H1 (cell line): ENCODE results near the gene KCNH1. TPM values are rescaled to one million over a fixed set of nuclear protein-coding genes. Genes with fewer than 3 reads are reported as not detected.

ENCODE experiments used
- CTCF ChIA-PET: fragments of 300-600 bp; sonication (Branson Sonifier 250); formaldehyde crosslinking; loops from one replicate; lab custom pipeline; 2021; ENCODE audit not compliant: partially characterized antibody; lab: Charles Lee
- POLR2A ChIA-PET: fragments of 300-600 bp; sonication (Branson Sonifier 250); formaldehyde crosslinking; loops from one replicate; lab custom pipeline; 2021; ENCODE audit warnings: inconsistent platforms; ENCODE audit not compliant: partially characterized antibody; lab: Charles Lee
- DNase-seq, 2 experiments: peaks; one replicate each; pipeline versions ENCODE4 v3.0.0 to v3.0.0-alpha.2; 2010 to 2022; ENCODE audit warnings: low spot score in 2 of 2, low read depth in 1 of 2, mixed read lengths in 1 of 2
- FAIRE-seq: peaks from 2 replicates; lab custom pipeline; 2011; peaks lifted over from hg19 to GRCh38; lab: Jason Lieb, UNC
- H2AFZ ChIP-seq: 2 replicates; pipeline ENCODE4 v1.8.1; 2012; ENCODE audit warnings: low read length, inconsistent platforms
- H2AK5ac ChIP-seq: 2 replicates; pipeline ENCODE4 v1.6.1; 2013; ENCODE audit warnings: low read depth, low read length
- H2BK120ac ChIP-seq: replicated peaks from 2 replicates; pipeline ENCODE3; 2013; ENCODE audit warnings: low read depth, low read length, inconsistent platforms
- H2BK12ac ChIP-seq: 2 replicates; pipeline ENCODE4 v1.6.1; 2013; ENCODE audit warnings: low read depth, low read length
- H2BK15ac ChIP-seq: 2 replicates; pipeline ENCODE4 v1.6.1; 2013; ENCODE audit warnings: low read length
- H2BK20ac ChIP-seq: 2 replicates; pipeline ENCODE4 v1.6.1; 2013; ENCODE audit warnings: low read length
- H2BK5ac ChIP-seq: 2 replicates; pipeline ENCODE4 v1.6.1; 2013; ENCODE audit warnings: low read depth, low read length
- H3K14ac ChIP-seq: 2 replicates; pipeline ENCODE4 v1.6.1; 2013; ENCODE audit warnings: inconsistent platforms; ENCODE audit not compliant: insufficient read length
- H3K18ac ChIP-seq: 2 replicates; pipeline ENCODE4 v1.6.1; 2013; ENCODE audit warnings: low read length; ENCODE audit errors: extremely low read depth
- H3K23ac ChIP-seq: 2 replicates; pipeline ENCODE4 v1.6.1; 2013; ENCODE audit warnings: inconsistent platforms; ENCODE audit not compliant: insufficient read length
- H3K23me2 ChIP-seq: 2 replicates; pipeline ENCODE4 v1.6.1; 2013; ENCODE audit warnings: low read depth, low read length
- H3K27ac ChIP-seq: 2 replicates; pipeline ENCODE4 v1.6.1; 2011; ENCODE audit warnings: low read depth, low read length, inconsistent platforms
- H3K27me3 ChIP-seq, 4 experiments: replicated peaks in 1 of 4; 1 replicate in 1 of 4; 2 replicates in 3 of 4; pipeline versions ENCODE4 v1.6.1 to v1.8.1; 2011 to 2013; ENCODE audit warnings: low read length in 3 of 4, mild to moderate bottlenecking in 3 of 4, inconsistent platforms in 2 of 4, mixed read lengths in 2 of 4, moderate library complexity in 1 of 4; ENCODE audit not compliant: control insufficient read depth in 3 of 4, insufficient read depth in 3 of 4; ENCODE audit errors: extremely low read depth in 1 of 4
- H3K36me3 ChIP-seq, 4 experiments: 2 replicates each; pipeline versions ENCODE4 v1.6.1 to v1.8.1; 2011 to 2013; ENCODE audit warnings: mild to moderate bottlenecking in 4 of 4, low read length in 3 of 4, moderate library complexity in 2 of 4, control low read depth in 1 of 4, inconsistent platforms in 1 of 4; ENCODE audit not compliant: insufficient read depth in 4 of 4, control insufficient read depth in 2 of 4
- H3K4ac ChIP-seq: replicated peaks from 2 replicates; pipeline ENCODE3; 2013; ENCODE audit warnings: low read length, low read depth, mixed read lengths, inconsistent platforms; ENCODE audit not compliant: insufficient read length
- H3K4me1 ChIP-seq, 4 experiments: replicated peaks in 1 of 4; 1 replicate in 1 of 4; 2 replicates in 3 of 4; pipeline versions ENCODE4 v1.6.1 to v1.8.1; 2011 to 2013; ENCODE audit warnings: low read length in 3 of 4, inconsistent platforms in 2 of 4, mixed read lengths in 1 of 4; ENCODE audit not compliant: insufficient read depth in 4 of 4, control insufficient read depth in 3 of 4
- H3K4me2 ChIP-seq, 2 experiments: 2 replicates each; pipeline versions ENCODE4 v1.6.1 to v1.8.1; 2011 to 2013; ENCODE audit warnings: low read depth in 2 of 2, low read length in 2 of 2, control low read depth in 1 of 2, inconsistent platforms in 1 of 2, mild to moderate bottlenecking in 1 of 2; ENCODE audit not compliant: insufficient read depth in 1 of 2
- H3K4me3 ChIP-seq, 4 experiments: fragments of 200-600, 300-600 bp in 1 of 4; sonication (generic), shearing (Covaris generic), sonication (Bioruptor Twin) in 1 of 4; 2 replicates each; pipeline versions ENCODE4 v1.5.1 to v1.8.1; 2011 to 2016; ENCODE audit warnings: low read length in 4 of 4, low read depth in 3 of 4, control low read depth in 2 of 4, inconsistent platforms in 2 of 4, mild to moderate bottlenecking in 2 of 4, mixed read lengths in 1 of 4, moderate library complexity in 1 of 4; ENCODE audit not compliant: insufficient read depth in 2 of 4; ENCODE audit errors: extremely low read depth in 1 of 4
- H3K56ac ChIP-seq: replicated peaks from 2 replicates; pipeline ENCODE3; 2013; ENCODE audit warnings: low read depth, mild to moderate bottlenecking, mixed read lengths, low read length, inconsistent platforms; ENCODE audit not compliant: insufficient read length
- H3K79me1 ChIP-seq: 2 replicates; pipeline ENCODE4 v1.6.1; 2013; ENCODE audit warnings: low read depth, low read length, control low read depth
- H3K79me2 ChIP-seq, 2 experiments: 2 replicates each; pipeline versions ENCODE4 v1.6.1 to v1.8.1; 2012 to 2013; ENCODE audit warnings: low read length in 2 of 2, mild to moderate bottlenecking in 2 of 2, inconsistent platforms in 1 of 2; ENCODE audit not compliant: insufficient read depth in 2 of 2, control insufficient read depth in 1 of 2
- H3K9ac ChIP-seq, 4 experiments: replicated peaks in 1 of 4; 1 replicate in 1 of 4; 2 replicates in 3 of 4; pipeline versions ENCODE4 v1.6.1 to v1.8.1; 2011 to 2013; ENCODE audit warnings: low read depth in 3 of 4, low read length in 3 of 4, control low read depth in 2 of 4, mild to moderate bottlenecking in 2 of 4, moderate library complexity in 2 of 4, inconsistent platforms in 1 of 4; ENCODE audit errors: extremely low read depth in 1 of 4
- H3K9me3 ChIP-seq, 2 experiments: 2 replicates each; pipeline versions ENCODE4 v1.6.1 to v1.8.1; 2012 to 2013; ENCODE audit warnings: mild to moderate bottlenecking in 2 of 2, moderate library complexity in 2 of 2, control low read depth in 1 of 2, inconsistent platforms in 1 of 2, low read depth in 1 of 2, low read length in 1 of 2, mixed read lengths in 1 of 2; ENCODE audit not compliant: insufficient read depth in 2 of 2
- H4K20me1 ChIP-seq, 2 experiments: replicated peaks in 1 of 2; 2 replicates each; pipeline versions ENCODE3 to v1.8.1; 2011 to 2013; ENCODE audit warnings: inconsistent platforms in 2 of 2, low read length in 2 of 2, mild to moderate bottlenecking in 1 of 2; ENCODE audit not compliant: insufficient read depth in 2 of 2, control insufficient read depth in 1 of 2
- H4K5ac ChIP-seq: 2 replicates; pipeline ENCODE4 v1.6.1; 2013; ENCODE audit warnings: low read length, low read depth, mixed read lengths, inconsistent platforms; ENCODE audit not compliant: insufficient read length
- H4K8ac ChIP-seq: 2 replicates; pipeline ENCODE4 v1.8.0; 2013; ENCODE audit warnings: mild to moderate bottlenecking, moderate library complexity, low read length, inconsistent platforms; ENCODE audit not compliant: insufficient read depth; ENCODE audit errors: extremely low read depth
- H4K91ac ChIP-seq: replicated peaks from 2 replicates; pipeline ENCODE3; 2013; ENCODE audit warnings: low read length, mixed read lengths, inconsistent platforms; ENCODE audit not compliant: insufficient read length
- ASH2L ChIP-seq: fragments of 200-600, 300-600 bp; sonication (generic); IDR thresholded peaks from one replicate; pipeline ENCODE4 v1.7.1; 2017; ENCODE audit warnings: low read length
- ATF2 ChIP-seq: IDR thresholded peaks from 2 replicates; pipeline ENCODE4 v1.6.1; 2012; ENCODE audit warnings: low read length, inconsistent platforms
- GTF2F1 ChIP-seq: IDR thresholded peaks from 2 replicates; pipeline ENCODE4 v1.6.1; 2012; ENCODE audit warnings: low read depth, low read length, improper control_type of control experiment, borderline replicate concordance
- RFX5 ChIP-seq: IDR thresholded peaks from 2 replicates; pipeline ENCODE4 v1.6.1; 2011; ENCODE audit warnings: low read depth, low read length, improper control_type of control experiment, borderline replicate concordance
- SIN3A ChIP-seq, 2 experiments: IDR thresholded peaks in 1 of 2; conservative IDR thresholded peaks in 1 of 2; 2 replicates each; pipeline ENCODE4 v1.6.1; 2011 to 2012; ENCODE audit warnings: low read length in 2 of 2, improper control_type of control experiment in 1 of 2, low read depth in 1 of 2, mild to moderate bottlenecking in 1 of 2
- SIX5 ChIP-seq: IDR thresholded peaks from 2 replicates; pipeline ENCODE4 v1.6.1; 2011; ENCODE audit warnings: mild to moderate bottlenecking, low read depth, low read length
- TEAD4 ChIP-seq: IDR thresholded peaks from 2 replicates; pipeline ENCODE4 v1.6.1; 2012; ENCODE audit warnings: low read depth, low read length, inconsistent platforms, mixed read lengths
- YY1 ChIP-seq: IDR thresholded peaks from 2 replicates; pipeline ENCODE4 v1.6.1; 2011; ENCODE audit warnings: low read depth, mild to moderate bottlenecking, low read length
- WGBS, 2 experiments: shearing (Covaris generic) in 1 of 2; methylation state at CpG; one replicate each; pipeline versions ENCODE4 v1.1.6 to v1.1.7; 2013 to 2015; ENCODE audit warnings: low lambda C conversion rate in 2 of 2, mixed read lengths in 2 of 2, inconsistent platforms in 1 of 2, low coverage in 1 of 2, missing lambda C conversion rate in 1 of 2; ENCODE audit not compliant: insufficient replicate concordance in 2 of 2, insufficient coverage in 1 of 2, insufficient read length in 1 of 2; ENCODE audit errors: extremely low coverage in 1 of 2, missing lambda C conversion rate in 1 of 2; 5-methylcytosine and 5-hydroxymethylcytosine counted together
- polyA plus RNA-seq, 7 experiments: library from polyadenylated mRNA; depleted of rRNA in 3 of 7; stranded (reverse) in 5 of 7; unstranded in 2 of 7; fragments of >200 nt in 5 of 7; fragments of 200-250 nt in 2 of 7; gene quantifications; 1 replicate in 5 of 7; 2 replicates in 1 of 7; 4 replicates in 1 of 7; pipeline versions ENCODE4 v1.2.1 to v1.2.3, GENCODE V29; 2011 to 2013; ENCODE audit warnings: missing spikeins in 2 of 7, mixed read lengths in 2 of 7
- total RNA-seq: library from RNA; stranded (reverse); fragmentation: NEBNext Ultra II Directional; extraction: Animal tissue kit (Norgen Biotek cat#: 25700); gene quantifications from 2 replicates; pipeline ENCODE4 v1.2.1, GENCODE V29; 2021

Gene KCNH1
- total and polyA plus RNA-seq, 2 of the 8 experiments (the other 6 are each of a cell fraction or from before 2014, with no cell fraction given) = 0.27 to 0.34 TPM

GRCh38 chr1:211007830-211008229 lies 126.1 kb downstream of the KCNH1 start:
- 93% methylated on average over 1 of the region's 1 CpG; no CpG with 5 or more reads in 1 of the 2 experiments for WGBS, 2 experiments
- no peak overlapping the region for H2BK120ac ChIP-seq
- no peak overlapping the region for H4K91ac ChIP-seq
- no peak for FAIRE-seq
- H3K27ac ChIP-seq = no peak overlapping the region
- H3K4me3 ChIP-seq = no peak overlapping the region
- no peak overlapping the region for H4K8ac ChIP-seq
- H3K4ac ChIP-seq = no peak overlapping the region
- DNase-seq = no peak
- H2BK12ac ChIP-seq = no peak overlapping the region
- H3K23ac ChIP-seq = no peak overlapping the region
- H3K9me3 ChIP-seq = no peaks in the 10 kb centered on the region
- H3K79me2 ChIP-seq = no peaks in the 10 kb centered on the region
- H3K27me3 ChIP-seq = no peaks in the 10 kb centered on the region
- no peaks in the 10 kb centered on the region for H3K4me1 ChIP-seq
- TF ChIP-seq YY1 (no peak), SIN3A (conservative IDR thresholded peaks at IDR 0.05 in 1 of 2, IDR thresholded peaks at IDR 0.05 in 1 of 2; ENCODE audit: low read depth in 1 of 2, low read length in 2 of 2) (no peak), RFX5 (no peak), ATF2 (no peak), SIX5 (no peak), GTF2F1 (no peak), ASH2L (no peak), TEAD4 (no peak)
- no peaks in the 10 kb centered on the region for H3K36me3 ChIP-seq
- H2AFZ ChIP-seq = no peak overlapping the region
- no peak overlapping the region for H4K5ac ChIP-seq
- no peak overlapping the region for H2BK15ac ChIP-seq
- H3K23me2 ChIP-seq = no peaks in the 10 kb centered on the region
- ChIA-PET CTCF (interaction anchor here (0.7 to 0.9 kb wide), 2 partner anchors 55 to 56 kb away, joined by 3 read pairs; no protein-coding TSS in a partner anchor), POLR2A (no interaction called here)
- no peak overlapping the region for H3K56ac ChIP-seq
- H3K9ac ChIP-seq = no peak overlapping the region
- H3K18ac ChIP-seq = no peak overlapping the region
- no peak overlapping the region for H2AK5ac ChIP-seq
- H2BK20ac ChIP-seq = no peak overlapping the region
- no peak overlapping the region for H2BK5ac ChIP-seq
- H3K14ac ChIP-seq = no peak overlapping the region
- H4K20me1 ChIP-seq = no peaks in the 10 kb centered on the region
- H3K79me1 ChIP-seq = no peaks in the 10 kb centered on the region
- H3K4me2 ChIP-seq = no peak overlapping the region
